Endothelial cell (in vitro differentiated cells): ENCODE measurements around the gene SHISA6. TPM values are rescaled to one million over a fixed set of nuclear protein-coding genes. Genes with fewer than 3 reads are reported as not detected.

Source experiments
- DNase-seq: peaks from one replicate; pipeline ENCODE4 v3.0.0; 2021; ENCODE audit warnings: low spot score
- H3K27ac Mint-ChIP-seq: one replicate; pipeline ENCODE4 v1.8.0; 2021; ENCODE audit warnings: mixed read lengths, inconsistent platforms; ENCODE audit not compliant: unreplicated experiment
- H3K27me3 Mint-ChIP-seq: one replicate; pipeline ENCODE4 v1.8.0; 2021; ENCODE audit warnings: mild to moderate bottlenecking, moderate library complexity, mixed read lengths, inconsistent platforms; ENCODE audit not compliant: unreplicated experiment
- H3K36me3 Mint-ChIP-seq: one replicate; pipeline ENCODE4 v1.8.0; 2021; ENCODE audit warnings: mild to moderate bottlenecking, low read depth, mixed read lengths, inconsistent platforms; ENCODE audit not compliant: unreplicated experiment
- H3K4me1 Mint-ChIP-seq: one replicate; pipeline ENCODE4 v1.8.0; 2021; ENCODE audit warnings: mild to moderate bottlenecking, mixed read lengths, inconsistent platforms; ENCODE audit not compliant: unreplicated experiment
- H3K4me3 Mint-ChIP-seq: one replicate; pipeline ENCODE4 v1.8.0; 2021; ENCODE audit warnings: mild to moderate bottlenecking, mixed read lengths, inconsistent platforms; ENCODE audit not compliant: unreplicated experiment
- H3K9me3 Mint-ChIP-seq: one replicate; pipeline ENCODE4 v1.8.0; 2021; ENCODE audit warnings: mixed read lengths, inconsistent platforms; ENCODE audit not compliant: unreplicated experiment
- total RNA-seq: library from RNA; stranded (reverse); fragmentation: NEBNext Ultra II Directional; extraction: Animal tissue kit (Norgen Biotek cat#: 25700); gene quantifications from one replicate; pipeline ENCODE4 v1.2.1, GENCODE V29; 2021; ENCODE audit not compliant: unreplicated experiment
- TF ChIP-seq, protein P1 (sequence below): fragments of 200-600 bp; sonication (generic); IDR thresholded peaks from one replicate; pipeline ENCODE4 v1.5.0; 2021; ENCODE audit warnings: antibody characterized with exemption; ENCODE audit not compliant: unreplicated experiment

SHISA6 gene
- total RNA-seq, 1 donor from 2014 or later = not detected

DNA sequence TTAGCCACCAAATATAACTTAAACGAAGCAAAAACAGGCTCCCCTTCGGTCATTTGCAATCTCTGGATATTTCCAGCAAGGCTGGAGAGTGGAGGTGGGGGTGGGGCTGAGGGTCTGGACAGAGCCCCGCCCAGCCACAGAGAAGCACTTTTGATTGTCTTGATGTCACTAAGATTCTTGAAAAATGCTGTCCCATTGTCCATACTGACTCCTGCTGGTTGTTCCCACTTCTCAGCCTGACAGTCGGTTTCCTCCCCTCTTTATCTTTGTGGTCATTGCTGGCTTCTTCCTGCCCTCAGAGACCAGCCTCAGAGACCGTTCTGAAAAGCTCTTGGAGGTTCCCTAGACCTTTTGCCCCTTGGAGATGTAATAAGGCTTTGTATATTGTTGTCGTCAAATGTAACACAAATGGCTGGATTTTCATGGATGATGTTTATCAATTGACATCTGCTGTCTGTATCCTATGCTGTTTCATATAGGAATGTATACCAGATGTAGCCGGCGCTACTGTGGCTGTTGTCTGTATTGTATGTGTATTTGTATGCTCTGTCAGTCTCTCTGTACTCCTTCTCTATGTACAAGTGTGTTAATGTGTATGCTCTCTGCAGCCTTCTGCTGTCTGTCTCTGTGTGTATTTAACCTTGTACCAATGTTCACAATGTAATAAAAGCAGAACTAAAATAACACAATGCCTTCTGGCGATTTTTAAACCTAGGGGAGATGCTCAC, 262.5 kb downstream of the SHISA6 start:
- Mint-ChIP-seq H3K27ac (no peak overlapping the region), H3K36me3 (peaks cover 5% of the 10 kb centered on the region), H3K9me3 (peaks cover 47% of the 10 kb centered on the region), H3K4me1 (no peaks in the 10 kb centered on the region), H3K4me3 (no peak overlapping the region), H3K27me3 (peaks cover 8% of the 10 kb centered on the region)
- no peak for DNase-seq
- TF ChIP-seq, protein P1, sequence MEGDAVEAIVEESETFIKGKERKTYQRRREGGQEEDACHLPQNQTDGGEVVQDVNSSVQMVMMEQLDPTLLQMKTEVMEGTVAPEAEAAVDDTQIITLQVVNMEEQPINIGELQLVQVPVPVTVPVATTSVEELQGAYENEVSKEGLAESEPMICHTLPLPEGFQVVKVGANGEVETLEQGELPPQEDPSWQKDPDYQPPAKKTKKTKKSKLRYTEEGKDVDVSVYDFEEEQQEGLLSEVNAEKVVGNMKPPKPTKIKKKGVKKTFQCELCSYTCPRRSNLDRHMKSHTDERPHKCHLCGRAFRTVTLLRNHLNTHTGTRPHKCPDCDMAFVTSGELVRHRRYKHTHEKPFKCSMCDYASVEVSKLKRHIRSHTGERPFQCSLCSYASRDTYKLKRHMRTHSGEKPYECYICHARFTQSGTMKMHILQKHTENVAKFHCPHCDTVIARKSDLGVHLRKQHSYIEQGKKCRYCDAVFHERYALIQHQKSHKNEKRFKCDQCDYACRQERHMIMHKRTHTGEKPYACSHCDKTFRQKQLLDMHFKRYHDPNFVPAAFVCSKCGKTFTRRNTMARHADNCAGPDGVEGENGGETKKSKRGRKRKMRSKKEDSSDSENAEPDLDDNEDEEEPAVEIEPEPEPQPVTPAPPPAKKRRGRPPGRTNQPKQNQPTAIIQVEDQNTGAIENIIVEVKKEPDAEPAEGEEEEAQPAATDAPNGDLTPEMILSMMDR = no peak

- H3K4me3 Mint-ChIP-seq = no peak overlapping the region
- H3K36me3 Mint-ChIP-seq = peaks cover 5% of the 10 kb centered on the region
- no peaks in the 10 kb centered on the region for H3K4me1 Mint-ChIP-seq
- no peak for DNase-seq
- TF ChIP-seq, protein P1 = no peak
- H3K27ac Mint-ChIP-seq = no peak overlapping the region
- H3K9me3 Mint-ChIP-seq = peaks cover 45% of the 10 kb centered on the region
- H3K27me3 Mint-ChIP-seq = peaks cover 7% of the 10 kb centered on the region
These were observed 265.6 kb downstream of the SHISA6 start for GRCh38 chr17:11506635-11507034.

- no peak overlapping the region for H3K4me3 Mint-ChIP-seq
- peaks cover 4% of the 10 kb centered on the region for H3K36me3 Mint-ChIP-seq
- H3K9me3 Mint-ChIP-seq = peaks cover 40% of the 10 kb centered on the region
- TF ChIP-seq, protein P1 = no peak
- H3K27me3 Mint-ChIP-seq = peaks cover 6% of the 10 kb centered on the region
- DNase-seq = no peak
- H3K4me1 Mint-ChIP-seq = no peaks in the 10 kb centered on the region
- H3K27ac Mint-ChIP-seq = no peak overlapping the region
These were observed 270.7 kb downstream of the SHISA6 start for GRCh38 chr17:11511696-11512095.

- TF ChIP-seq, protein P1 = no peak
- H3K36me3 Mint-ChIP-seq = peaks cover 4% of the 10 kb centered on the region
- H3K9me3 Mint-ChIP-seq = peaks cover 39% of the 10 kb centered on the region
- peaks cover 4% of the 10 kb centered on the region for H3K27me3 Mint-ChIP-seq
- no peak for DNase-seq
- H3K4me3 Mint-ChIP-seq = no peak overlapping the region
- H3K4me1 Mint-ChIP-seq = no peaks in the 10 kb centered on the region
- H3K27ac Mint-ChIP-seq = no peak overlapping the region
These were observed 273.6 kb downstream of the SHISA6 start for GRCh38 chr17:11514565-11514964.

DNA sequence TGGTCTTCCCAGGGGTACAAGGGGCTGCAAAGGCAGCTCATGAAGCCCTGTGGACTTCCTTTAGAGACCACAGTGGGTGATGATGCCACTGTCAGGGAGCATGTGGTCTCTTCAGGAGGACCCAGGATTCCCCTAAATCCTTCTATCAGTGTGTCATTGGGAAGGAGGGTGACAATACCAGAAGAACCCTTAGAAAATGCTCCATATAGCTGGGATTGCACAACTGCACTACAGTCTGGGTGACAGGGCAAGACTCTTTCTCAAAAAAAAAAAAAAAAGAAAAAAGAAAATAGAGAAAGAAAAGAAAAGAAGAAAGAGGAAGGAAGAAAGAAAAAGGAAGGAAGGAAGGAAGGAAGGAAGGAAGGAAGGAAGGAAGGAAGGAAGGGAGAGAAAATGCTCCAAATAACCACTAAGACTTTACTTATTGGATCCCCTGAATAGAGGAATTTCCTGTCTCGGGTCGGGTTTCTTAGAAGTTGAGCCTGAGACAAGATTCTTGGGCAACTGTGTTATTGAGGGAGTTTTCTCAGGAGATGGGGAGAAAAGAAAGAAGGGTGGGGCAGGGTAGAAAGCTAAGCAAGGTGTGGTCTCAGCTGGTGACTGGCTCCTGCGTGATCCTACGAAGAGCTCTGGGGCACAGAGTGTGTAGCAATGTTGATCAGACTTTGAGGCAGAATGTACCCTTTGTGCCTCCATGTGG, 274.1 kb downstream of the SHISA6 start:
- H3K27ac Mint-ChIP-seq = no peak overlapping the region
- no peaks in the 10 kb centered on the region for H3K4me1 Mint-ChIP-seq
- peaks cover 39% of the 10 kb centered on the region for H3K9me3 Mint-ChIP-seq
- TF ChIP-seq, protein P1 = no peak
- peaks cover 4% of the 10 kb centered on the region for H3K36me3 Mint-ChIP-seq
- H3K4me3 Mint-ChIP-seq = no peak overlapping the region
- H3K27me3 Mint-ChIP-seq = peaks cover 2% of the 10 kb centered on the region
- no peak for DNase-seq
